NCI-H2029 treated with DMSO at 0.1 percent for 48 hours (cell line): ENCODE data around the gene ASTL.

Experiments used
- DNase-seq: peaks from one replicate; lab custom pipeline; 2025; lab: John Stamatoyannopoulos, UW

The ASTL gene

GRCh38 chr2:96159084-96159830 lies 21.0 kb upstream of the ASTL start:
- DNase-seq, result no peak

DNA sequence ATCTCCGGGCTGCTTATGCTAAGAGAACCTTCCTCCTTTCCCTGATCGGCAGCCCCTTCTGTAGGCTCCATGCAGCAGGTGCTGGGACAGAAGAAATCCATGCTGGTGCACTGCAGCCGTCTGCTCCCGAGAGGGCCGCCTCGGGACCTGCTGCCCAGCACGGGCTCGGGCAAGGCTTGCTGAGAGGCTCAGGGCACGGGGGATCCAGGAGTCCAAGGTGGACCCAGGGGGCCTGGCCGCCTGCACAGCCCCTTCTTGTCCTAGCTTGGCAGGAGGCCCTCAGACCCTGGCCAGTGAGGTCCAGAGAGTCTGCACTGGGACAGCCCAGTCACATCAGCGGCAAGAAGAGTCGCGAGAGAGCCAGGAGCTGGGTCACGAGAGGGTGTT lies 20.2 kb upstream of the ASTL start:
- DNase-seq, result no peak

- DNase-seq, result no peak
Measured at GRCh38 chr2:96157649-96158553, 19.6 kb upstream of the ASTL start.

- no peak for DNase-seq
Measured at GRCh38 chr2:96156926-96157648, 18.8 kb upstream of the ASTL start.

- DNase-seq, result no peak
Measured at GRCh38 chr2:96156011-96156820, 17.9 kb upstream of the ASTL start.

- DNase-seq, result no peak
Measured at GRCh38 chr2:96154506-96155380, 16.4 kb upstream of the ASTL start.

DNA sequence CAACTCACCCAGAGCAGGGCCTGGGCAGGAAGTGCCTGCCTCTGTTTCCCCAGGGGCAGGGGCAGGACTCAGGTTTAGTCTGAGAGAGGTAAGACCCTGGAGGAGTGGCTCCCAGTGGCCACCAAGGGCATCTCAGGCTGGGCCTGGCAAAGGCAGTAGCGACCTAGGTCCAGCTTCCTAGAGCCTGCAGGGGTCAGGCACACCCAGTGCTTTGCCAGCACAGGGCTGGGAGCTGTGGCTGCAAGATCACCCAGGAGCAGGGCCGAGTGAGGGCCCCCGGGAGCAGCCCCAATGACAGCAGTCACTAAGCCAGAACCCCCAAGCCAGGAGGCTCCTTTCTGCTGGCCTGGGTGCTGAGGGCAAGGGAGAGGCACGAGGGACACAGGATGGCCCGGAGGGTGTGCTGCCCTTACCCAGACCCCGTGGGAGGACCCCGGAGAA lies 15.7 kb upstream of the ASTL start:
- no peak for DNase-seq

DNA sequence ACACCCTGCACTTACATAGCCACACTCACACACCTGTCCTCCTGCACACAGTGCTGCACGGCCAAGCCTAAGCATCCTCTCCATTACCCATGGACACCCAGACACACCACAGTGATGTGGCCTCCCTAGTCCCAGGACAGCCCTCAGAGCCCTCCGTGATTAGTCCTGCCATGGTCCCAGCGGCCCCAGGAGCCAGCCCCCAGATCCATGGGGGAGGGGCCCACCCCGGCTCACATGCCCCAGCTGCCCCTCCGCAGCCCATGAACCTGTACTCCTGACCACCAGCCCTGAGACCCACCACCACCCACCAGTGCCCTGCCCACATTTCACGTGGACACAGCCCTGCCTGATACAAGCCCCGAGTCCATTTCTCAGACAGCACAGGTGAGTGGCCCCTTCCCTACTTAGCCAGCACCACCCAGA lies 15.0 kb upstream of the ASTL start:
- no peak for DNase-seq

DNA sequence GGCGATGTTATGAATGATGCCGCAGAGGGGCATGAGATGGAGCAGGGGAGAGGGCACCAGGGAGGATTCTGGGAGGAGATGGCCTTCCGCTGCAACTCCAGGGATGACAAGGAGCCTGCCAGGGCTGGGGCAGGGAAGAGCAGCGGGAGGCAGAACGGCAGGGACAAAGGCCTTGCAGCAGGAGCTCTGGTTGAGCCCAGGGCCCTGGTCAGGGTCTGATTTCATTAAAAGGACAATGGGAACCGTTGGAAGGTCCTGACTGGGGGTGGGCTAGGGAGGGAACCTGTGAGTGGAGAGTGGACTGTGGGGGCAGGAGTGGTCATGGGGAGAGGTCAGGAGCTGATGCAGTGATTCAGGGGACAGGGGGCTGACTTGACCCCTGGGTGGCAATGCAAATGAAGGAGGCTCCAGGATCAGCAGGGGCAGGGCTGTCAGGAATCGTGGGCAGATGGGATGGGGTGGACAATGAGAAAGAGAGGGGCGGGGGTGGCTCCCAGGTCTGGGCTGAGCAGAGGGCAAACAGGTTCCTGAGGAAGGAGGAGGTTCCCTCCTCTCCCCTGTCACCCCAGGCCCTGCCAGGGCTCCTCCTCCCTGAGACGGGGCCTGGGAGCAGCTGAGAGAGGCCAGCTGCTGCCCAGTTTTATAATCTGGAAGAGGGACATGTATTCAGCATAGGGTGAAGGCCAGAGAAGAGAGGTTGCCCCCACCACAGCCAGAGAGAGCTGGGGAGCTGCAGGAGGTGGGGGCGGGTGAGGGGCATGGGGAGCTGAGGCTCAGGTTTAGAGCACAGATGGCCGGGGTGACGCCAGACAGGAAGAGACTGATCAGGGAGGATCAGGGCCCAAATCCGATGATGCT lies 14.2 kb upstream of the ASTL start:
- DNase-seq, result no peak

- no peak for DNase-seq
Measured at GRCh38 chr2:96151595-96152303, 13.4 kb upstream of the ASTL start.

DNA sequence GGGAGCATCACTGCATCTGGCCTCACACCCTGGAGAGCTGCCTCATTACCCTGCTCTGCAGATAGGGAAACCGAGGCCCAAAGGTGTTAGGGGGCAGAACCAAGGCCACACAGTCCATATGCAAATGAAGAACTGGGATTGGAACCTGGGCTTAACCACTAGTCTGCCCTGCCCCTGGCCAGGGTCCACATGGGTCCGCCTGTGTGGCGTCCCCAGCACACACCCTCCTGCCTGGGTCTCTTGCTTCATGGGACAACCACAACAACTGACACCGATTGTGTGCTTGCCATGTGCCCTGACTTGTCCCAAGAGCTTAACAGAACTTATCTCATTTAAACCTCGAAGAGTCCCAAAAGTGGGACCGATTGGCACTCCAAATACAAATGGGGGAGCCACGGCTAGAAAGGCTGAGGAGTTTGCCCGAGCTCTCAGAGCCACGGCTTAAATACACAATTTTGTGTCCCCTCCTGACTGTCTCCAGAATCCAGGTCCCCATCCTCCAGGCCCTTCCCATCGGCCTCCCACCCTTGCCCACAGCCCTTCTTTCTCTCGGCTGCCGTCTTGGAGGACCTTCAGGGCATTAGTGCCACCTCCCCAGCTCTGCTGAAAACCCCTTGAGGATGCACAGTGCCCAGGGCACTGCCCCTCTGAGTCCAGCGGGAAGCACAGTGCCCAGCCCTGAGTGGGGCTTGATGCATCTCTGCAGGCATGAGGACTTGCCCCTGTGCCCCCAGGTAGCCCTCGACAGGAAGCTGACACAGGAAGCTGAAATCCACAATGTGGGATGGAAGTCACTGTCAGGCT lies 12.7 kb upstream of the ASTL start:
- no peak for DNase-seq

- no peak for DNase-seq
Measured at GRCh38 chr2:96150007-96150640, 11.8 kb upstream of the ASTL start.

GRCh38 chr2:96148410-96149217 lies 10.3 kb upstream of the ASTL start:
- DNase-seq, result no peak

GRCh38 chr2:96147593-96148201 lies 9.4 kb upstream of the ASTL start:
- DNase-seq, result no peak

- DNase-seq, result no peak
Measured at GRCh38 chr2:96146881-96147592, 8.7 kb upstream of the ASTL start.
